ENCODE results near the gene RAD21L1.

The RAD21L1 gene

GRCh38 chr20:1296922-1297321 is 71.1 kb downstream of the RAD21L1 start:
- TF ChIP-seq, protein P1, sequence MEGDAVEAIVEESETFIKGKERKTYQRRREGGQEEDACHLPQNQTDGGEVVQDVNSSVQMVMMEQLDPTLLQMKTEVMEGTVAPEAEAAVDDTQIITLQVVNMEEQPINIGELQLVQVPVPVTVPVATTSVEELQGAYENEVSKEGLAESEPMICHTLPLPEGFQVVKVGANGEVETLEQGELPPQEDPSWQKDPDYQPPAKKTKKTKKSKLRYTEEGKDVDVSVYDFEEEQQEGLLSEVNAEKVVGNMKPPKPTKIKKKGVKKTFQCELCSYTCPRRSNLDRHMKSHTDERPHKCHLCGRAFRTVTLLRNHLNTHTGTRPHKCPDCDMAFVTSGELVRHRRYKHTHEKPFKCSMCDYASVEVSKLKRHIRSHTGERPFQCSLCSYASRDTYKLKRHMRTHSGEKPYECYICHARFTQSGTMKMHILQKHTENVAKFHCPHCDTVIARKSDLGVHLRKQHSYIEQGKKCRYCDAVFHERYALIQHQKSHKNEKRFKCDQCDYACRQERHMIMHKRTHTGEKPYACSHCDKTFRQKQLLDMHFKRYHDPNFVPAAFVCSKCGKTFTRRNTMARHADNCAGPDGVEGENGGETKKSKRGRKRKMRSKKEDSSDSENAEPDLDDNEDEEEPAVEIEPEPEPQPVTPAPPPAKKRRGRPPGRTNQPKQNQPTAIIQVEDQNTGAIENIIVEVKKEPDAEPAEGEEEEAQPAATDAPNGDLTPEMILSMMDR (IDR thresholded peaks at IDR 0.05) = no peak

GRCh38 chr20:1297486-1297885 is 71.6 kb downstream of the RAD21L1 start:
- TF ChIP-seq, protein P1 (IDR thresholded peaks at IDR 0.05) = no peak

DNA sequence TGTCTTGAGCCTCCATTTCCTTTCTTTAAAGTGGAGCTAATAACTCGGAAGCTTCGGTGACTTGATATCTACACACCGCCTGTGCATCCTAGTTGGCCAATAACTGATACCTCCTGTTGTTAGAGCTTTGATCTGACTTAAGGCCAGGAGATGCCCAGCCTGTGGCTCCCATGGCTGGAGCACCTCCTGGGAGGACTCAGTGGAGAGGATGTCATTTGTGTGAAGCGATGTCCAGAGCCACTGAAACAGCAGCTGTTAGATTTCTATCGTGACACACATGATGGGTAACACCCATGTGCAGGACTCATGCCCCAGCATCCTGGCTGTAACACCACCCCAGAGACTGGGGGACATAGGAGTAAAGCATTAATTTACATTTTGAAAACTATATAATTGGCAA is 72.3 kb downstream of the RAD21L1 start:
- TF ChIP-seq, protein P1 (IDR thresholded peaks at IDR 0.05) = no peak

GRCh38 chr20:1298888-1299511 is 73.2 kb downstream of the RAD21L1 start:
- TF ChIP-seq, protein P1 (IDR thresholded peaks at IDR 0.05) = no peak

- TF ChIP-seq, protein P1 (IDR thresholded peaks at IDR 0.05) = peak; percentile 38; the same call in 1 of the 2 replicates
Measured at GRCh38 chr20:1299522-1299921, 73.7 kb downstream of the RAD21L1 start.

DNA sequence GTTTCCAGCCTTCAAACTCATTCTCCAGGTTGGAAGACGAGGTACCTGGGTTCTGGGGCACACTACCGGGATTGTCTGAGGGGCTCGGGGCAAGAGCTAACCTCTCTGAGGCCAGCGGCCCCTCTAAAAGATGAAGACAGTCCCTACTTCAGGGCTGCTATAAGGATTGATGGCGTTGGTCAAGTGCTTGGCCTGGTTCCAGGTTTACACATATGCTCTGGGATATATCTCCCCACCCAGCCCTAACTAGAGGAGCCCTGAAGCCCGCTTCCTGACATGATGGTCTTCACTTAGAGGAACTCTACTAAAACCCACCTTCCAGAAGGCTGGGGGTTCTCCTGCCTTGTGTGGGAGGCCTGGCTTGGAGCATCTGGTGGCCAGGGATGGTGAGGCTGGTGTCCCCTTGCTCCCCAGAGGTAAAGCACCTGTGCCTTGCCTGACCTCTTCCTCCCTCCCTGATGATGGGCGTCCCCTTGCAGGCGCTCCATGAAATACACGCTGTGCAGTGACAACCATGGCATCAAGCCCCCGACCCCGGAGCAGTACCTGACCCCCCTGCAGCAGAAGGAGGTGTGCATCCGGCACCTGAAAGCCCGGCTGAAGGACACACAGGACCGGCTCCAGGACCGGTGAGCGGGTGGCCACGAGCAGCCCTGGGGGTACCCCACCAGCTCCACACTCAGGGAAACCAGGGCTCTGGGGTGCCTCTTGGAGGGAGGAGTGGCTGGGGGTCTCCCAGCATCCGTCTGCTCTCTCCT is 74.4 kb downstream of the RAD21L1 start:
- TF ChIP-seq, protein P1 (IDR thresholded peaks at IDR 0.05) = no peak

GRCh38 chr20:1301031-1301529 is 75.2 kb downstream of the RAD21L1 start:
- TF ChIP-seq, protein P1 (IDR thresholded peaks at IDR 0.05) = no peak

Measured in LNCAP (cell line).